Middle frontal gyrus (tissue), 1 donor: ENCODE results near the gene TRAFD1.

ENCODE experiments used
- DNase-seq: peaks from one replicate; pipeline ENCODE4 v3.0.0-alpha.2; 2015; ENCODE audit warnings: low spot score; ENCODE audit errors: extremely low spot score

TRAFD1 gene

GRCh38 chr12:112198120-112198733 is 72.9 kb downstream of the TRAFD1 start:
- DNase-seq = no peak

- no peak for DNase-seq
These were observed 73.8 kb downstream of the TRAFD1 start for GRCh38 chr12:112199136-112199535.
